IPS-NIHi7 (cell line): Measurements from ENCODE around the gene CIB1.

Experiments used
- DNase-seq: peaks from one replicate; pipeline ENCODE4 v3.0.0; 2012; ENCODE audit warnings: mixed read lengths; ENCODE audit errors: extremely low spot score

Gene CIB1

DNA sequence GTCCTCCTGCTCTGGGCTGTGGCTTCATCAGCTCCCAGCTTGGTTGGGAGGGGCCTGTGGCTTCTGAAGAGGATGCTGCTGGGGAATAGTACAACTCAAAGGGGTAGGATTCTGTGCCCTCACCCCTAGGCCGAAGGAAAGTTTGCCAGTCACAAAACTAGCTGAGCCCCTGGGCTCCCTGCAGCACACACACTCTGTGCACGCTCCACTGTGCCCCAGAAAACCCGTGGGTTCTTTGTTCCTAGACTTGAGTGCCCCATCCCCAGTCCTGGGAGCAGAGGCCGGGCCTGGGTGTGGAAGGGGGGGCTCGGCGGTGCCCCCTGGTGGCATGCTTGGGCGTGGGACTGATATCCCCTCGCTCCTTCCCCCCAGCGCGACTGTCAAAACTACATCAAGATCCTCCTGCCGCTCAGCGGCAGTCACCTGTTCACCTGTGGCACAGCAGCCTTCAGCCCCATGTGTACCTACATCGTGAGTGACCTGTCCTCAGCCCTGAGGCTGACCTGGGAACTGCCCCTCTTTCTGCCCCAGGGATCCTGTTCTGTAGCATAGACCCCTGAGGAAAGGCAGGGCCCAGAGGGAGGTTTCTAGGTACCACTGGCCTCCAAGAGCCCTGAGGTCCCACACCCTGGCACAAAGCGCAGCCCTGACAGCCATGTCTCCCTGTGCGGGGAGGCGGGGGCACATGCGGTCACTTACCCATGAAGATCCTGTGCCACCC, 14.2 kb downstream of the CIB1 start:
- DNase-seq: peak; percentile 89

GRCh38 chr15:90217671-90218394, 15.9 kb downstream of the CIB1 start:
- DNase-seq: no peak

DNA sequence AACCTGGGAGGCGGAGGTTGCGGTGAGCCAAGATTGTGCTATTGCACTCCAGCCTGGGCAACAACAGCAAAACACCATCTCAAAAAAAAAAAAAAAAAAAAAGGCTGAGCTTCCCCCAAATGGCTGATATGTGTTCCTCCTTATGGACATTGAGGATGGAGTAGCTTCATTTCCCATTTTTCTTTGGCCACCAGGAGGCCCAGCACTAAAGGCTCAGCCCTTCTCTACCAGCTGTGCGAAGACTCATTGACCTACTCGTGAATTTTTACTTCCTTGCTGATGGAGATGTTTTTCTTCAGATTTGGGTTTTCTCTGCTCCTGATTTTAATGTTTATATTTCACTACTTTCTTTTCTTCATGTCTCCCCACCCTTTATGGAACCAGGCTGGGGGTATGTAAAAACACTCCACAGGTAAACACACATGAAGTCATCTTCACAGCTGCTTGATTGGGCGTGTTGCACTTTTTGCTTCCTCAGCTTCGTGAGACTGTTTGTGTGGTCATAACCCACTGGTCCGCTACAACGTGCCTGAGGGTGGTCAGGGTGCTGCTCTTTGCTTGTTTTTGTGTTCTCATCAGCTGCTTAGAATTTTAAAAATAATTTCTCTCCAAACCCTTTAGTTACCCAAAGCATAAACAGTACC, 19.1 kb downstream of the CIB1 start:
- peak; percentile 38 for DNase-seq

- DNase-seq: no peak
These were observed 19.9 kb downstream of the CIB1 start for GRCh38 chr15:90213818-90214204.

DNA sequence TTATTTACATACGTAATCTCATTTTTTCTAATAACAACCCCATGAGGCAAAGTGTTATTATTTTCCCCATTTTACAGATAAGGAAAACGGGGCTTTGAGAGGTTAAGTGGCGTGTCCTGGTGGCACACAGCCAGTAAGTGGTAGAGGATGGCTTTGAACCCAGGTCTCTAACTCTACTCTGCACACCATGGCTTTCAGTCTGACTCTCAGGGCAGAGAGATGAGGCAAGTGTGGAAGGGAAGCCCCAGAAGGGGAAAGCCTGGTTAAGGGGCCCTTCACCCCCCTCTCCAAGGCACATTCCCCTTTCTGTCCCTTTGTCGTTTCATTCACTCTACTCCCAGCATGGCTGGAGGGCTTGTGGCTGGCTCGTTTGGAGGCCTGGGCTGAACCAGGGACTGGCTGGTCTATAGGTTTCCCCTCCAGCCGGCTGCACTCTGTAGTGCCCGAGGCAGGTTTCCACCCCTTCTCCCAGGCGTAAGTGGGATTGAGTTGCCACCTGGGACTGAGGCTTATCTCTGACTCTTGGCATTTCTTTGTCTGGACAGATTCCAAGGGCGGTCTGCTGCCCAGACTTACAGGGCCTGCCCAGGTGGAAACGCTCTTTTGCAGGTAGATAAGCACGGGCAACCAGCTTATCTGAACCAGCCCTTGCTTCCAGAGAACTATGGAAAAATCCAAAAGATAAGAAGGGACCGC, 20.5 kb downstream of the CIB1 start:
- no peak for DNase-seq

- DNase-seq: no peak
These were observed 21.3 kb downstream of the CIB1 start for GRCh38 chr15:90212221-90213098.

DNA sequence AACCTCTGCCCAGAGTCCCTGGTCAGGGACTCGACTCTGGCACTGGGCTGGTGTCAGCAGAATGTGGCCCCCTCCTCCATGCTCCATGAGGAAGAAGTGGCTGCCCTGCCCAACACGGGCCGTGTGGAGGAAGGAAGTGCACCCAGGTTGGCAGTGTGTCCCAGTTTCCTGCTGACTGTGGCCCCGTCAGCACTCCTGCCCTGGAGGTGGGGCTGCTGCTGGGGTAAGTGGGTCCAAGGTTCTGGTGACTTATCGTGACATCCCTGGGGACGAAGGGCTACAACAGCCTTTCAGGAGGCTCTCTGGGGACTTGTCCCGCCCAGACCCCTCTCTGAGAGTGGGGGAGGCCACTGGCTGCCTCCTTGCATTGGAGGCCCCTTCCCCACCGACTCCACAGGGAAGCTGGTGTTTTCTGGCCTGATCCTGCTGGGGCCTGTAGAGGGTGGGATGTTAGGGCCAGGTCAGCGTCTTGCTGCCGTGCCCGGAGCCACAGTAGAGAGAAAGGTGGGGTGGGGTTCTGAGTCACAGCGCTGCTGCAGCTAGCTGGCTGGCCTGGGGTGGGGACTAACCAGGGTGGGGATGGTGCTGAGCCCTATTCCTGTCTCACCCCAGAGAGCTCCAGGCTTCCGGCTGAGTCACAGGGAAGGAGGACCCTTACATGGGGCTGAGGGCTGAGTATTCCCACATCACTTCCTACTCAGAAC, 22.1 kb downstream of the CIB1 start:
- peak; percentile 25 for DNase-seq

DNA sequence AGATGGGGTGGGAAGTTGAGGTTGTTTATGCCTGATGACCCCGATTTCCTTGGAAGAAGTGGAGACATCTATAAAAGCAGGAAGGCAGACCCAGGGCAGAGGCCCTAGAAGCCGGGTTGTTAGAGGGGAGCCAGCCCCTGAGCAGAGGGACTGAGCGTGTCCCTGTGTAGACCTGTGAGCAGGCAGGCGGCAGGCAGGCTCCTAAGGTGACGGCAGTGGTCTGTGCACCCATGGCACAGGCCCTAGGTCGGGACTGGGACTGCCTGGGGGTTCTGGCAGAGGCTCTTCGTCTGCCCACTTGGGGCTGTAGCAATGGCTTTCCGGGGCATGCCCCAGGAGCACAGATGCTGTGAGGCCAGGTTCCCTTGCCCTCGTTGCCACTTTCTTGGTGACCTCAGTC, 22.7 kb downstream of the CIB1 start:
- no peak for DNase-seq

GRCh38 chr15:90210593-90210992, 23.1 kb downstream of the CIB1 start:
- DNase-seq: no peak

DNA sequence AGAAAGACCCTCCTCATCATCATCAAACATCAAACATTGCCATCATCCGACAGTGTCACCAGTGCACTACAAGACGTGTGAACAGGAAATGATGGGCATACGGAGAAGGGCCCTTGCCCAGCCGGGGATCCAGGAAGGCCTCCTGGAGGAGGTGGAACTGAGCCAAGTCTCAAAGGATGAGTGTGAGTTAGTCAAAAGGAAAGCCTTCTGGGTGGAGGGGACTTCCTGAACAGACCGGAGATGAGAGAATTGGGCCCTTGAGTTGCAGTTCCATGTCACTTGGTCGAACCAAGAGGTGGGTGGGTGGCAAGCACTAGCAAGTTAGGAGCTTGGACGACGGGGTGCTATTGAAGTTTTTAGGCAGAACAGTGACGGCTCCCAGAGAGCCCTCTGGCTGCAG, 24.1 kb downstream of the CIB1 start:
- no peak for DNase-seq

DNA sequence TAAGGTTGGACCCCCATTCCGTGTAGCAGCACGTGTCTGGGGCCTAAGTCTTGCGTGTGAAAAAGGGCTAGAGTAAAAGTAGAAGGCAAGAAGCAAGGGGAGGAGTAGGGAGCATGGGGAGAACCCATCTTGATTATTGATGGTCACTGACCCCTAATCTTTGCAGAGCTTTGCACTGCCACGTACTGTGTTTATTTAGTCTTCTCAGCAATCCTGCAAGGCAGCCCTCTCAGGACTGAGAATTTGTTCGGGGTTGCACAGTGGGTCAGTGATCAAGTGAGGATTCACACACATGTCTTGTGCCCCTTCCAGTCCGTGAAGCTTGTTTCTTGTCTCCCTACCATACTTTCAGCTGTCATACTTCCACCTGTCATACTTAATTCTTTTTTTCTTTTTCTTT, 25.4 kb downstream of the CIB1 start:
- no peak for DNase-seq

DNA sequence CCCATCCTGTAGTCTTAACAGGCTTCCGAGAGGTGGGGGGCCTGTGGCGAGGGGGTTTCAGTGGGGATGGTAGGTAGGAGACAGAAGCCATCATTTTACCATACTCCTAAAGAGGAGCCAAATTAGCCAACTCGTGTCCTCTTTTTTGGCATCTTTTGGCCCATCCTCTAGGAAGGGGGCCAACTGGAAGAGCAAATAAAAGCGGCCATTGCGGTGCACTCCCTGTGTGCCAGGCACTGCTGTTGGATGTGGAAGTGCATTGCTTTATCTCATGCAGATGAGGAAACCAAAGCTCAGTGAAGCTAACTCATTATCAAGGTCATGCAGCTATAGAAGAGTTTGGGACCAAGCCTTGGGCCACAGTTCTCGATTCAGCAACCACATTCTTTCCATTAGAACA, 26.5 kb downstream of the CIB1 start:
- no peak for DNase-seq

GRCh38 chr15:90205886-90206285, 27.9 kb downstream of the CIB1 start:
- no peak for DNase-seq

DNA sequence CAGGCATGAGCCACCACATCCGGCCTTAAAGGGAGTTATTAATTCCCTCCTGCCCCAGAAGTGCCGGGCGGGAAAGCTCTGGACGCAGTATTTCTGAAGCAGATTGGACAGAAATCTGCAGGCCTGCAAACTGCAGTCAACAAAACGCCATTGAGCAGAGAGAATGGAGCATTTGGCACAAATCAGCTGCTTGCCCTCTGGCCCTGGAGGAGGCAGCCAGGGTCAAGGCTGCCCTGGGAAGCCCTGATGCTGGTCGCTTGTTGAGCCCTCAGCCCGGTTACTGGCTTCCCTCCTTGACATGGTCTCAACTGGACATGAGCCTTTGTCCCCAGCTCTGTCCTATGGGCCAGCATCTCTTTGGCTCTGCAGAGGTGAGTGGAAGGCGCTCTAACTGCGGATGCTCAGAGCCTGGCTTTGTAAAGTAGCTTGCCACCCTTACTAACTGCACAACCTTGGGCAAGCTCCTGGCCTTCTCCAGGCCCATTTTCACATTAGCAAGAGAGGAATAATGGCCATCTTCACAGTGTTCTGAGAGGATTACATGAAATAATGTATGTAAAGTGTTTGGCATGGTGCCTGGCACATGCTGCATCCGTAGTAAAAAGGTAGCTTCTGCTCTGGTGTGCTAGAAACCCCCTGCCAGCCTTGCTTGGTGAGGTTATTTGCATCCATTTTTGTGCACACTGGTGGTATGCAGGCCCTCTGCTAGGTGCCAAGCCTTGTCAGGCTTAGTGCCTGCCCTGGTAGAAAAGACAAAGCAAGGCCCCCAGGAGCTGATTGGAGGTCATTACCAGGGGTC, 28.5 kb downstream of the CIB1 start:
- DNase-seq: no peak

- no peak for DNase-seq
These were observed 29.8 kb downstream of the CIB1 start for GRCh38 chr15:90203922-90204321.

GRCh38 chr15:90203473-90203872, 30.3 kb downstream of the CIB1 start:
- DNase-seq: no peak

- no peak for DNase-seq
These were observed 30.8 kb downstream of the CIB1 start for GRCh38 chr15:90202929-90203328.

DNA sequence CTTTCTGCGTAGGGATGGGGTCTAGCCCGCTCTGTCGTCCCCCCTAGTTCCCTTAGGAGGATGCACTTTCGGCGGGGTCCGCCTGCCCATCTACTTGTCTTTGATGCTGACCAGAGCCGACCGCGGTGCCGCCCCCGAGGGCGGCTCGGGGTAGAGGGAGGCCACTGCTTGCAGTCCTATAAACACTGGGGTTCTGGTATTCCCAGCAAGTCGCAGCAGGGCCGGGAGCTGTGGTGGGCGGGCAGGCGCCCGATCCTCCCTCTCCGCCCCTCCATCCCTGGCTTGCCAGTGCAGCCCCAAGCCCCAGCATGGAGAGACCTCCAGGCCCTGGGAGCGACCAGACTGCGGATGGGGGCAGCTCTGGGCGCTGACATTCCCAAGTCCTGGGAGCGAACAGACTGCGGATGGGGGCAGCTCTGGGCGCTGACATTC, 31.8 kb downstream of the CIB1 start:
- peak; percentile 61 for DNase-seq

DNA sequence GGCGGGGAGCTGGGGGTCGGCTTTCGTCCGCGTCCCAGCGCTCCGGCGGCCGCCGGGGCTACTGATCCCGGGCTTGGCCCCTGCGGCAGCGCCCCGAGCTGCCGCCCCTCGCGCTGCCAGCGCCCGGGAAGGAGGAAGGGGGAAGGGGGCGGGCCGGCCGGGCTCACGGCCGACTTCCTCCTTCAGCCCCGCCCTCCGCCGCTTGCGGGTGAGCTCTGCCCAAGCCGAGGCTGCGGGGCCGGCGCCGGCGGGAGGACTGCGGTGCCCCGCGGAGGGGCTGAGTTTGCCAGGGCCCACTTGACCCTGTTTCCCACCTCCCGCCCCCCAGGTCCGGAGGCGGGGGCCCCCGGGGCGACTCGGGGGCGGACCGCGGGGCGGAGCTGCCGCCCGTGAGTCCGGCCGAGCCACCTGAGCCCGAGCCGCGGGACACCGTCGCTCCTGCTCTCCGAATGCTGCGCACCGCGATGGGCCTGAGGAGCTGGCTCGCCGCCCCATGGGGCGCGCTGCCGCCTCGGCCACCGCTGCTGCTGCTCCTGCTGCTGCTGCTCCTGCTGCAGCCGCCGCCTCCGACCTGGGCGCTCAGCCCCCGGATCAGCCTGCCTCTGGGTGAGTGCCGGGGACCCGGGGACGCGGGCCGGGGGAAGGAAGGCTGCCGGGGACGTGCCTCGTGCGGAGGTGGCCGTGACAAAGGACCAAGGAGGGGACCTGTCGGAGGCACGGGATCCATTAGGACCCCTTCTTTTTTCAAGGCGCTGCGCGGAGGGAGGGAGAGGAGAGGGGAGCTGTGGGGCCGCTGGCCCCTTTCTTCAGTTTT, 32.4 kb downstream of the CIB1 start, which contains the start of gene SEMA4B:
Gene SEMA4B, plus strand, starts transcription at position 201 of the 814 bp plus-strand sequence. Its CDS starts 249 bp downstream, at position 450.
- peak; percentile 95 for DNase-seq
